Cardiac fibroblast (primary cell): ENCODE data around the gene SCAMP3.

Experiments used
- DNase-seq, 2 donors: peaks; one replicate each; pipeline versions ENCODE4 v3.0.0 to v3.0.0-alpha.2; 2010; ENCODE audit warnings: low read depth in 2 of 2
- H3K4me3 ChIP-seq, 2 donors: replicated peaks in 1 of 2; 1 replicate in 1 of 2; 2 replicates in 1 of 2; pipeline ENCODE4 v1.5.1; 2011; ENCODE audit warnings: low read depth in 2 of 2, low read length in 2 of 2, mild to moderate bottlenecking in 2 of 2, moderate library complexity in 1 of 2
- CTCF ChIP-seq: IDR thresholded peaks from one replicate; pipeline ENCODE4 v1.5.1; 2011; ENCODE audit warnings: low read depth, mild to moderate bottlenecking, low read length, inconsistent platforms

The SCAMP3 gene

GRCh38 chr1:155301342-155301841, 39.2 kb upstream of the SCAMP3 start, which contains the start of gene PKLR:
Gene PKLR (minus strand): TSS chr1:155301438. CDS start chr1:155301395, 43 bp downstream.
- TF ChIP-seq CTCF: no peak
- H3K4me3 ChIP-seq: no peak within 1 kb of the TSS
- DNase-seq: no peak

- no peak overlapping the region for H3K4me3 ChIP-seq
- no peak for TF ChIP-seq CTCF
- no peak for DNase-seq
Measured at GRCh38 chr1:155300553-155301329, 38.6 kb upstream of the SCAMP3 start.

- no peak for TF ChIP-seq CTCF
- no peak overlapping the region for H3K4me3 ChIP-seq
- no peak for DNase-seq
Measured at GRCh38 chr1:155300024-155300423, 37.9 kb upstream of the SCAMP3 start.

- no peak for TF ChIP-seq CTCF
- H3K4me3 ChIP-seq: no peak overlapping the region
- no peak for DNase-seq
Measured at GRCh38 chr1:155297384-155297783, 35.2 kb upstream of the SCAMP3 start.

GRCh38 chr1:155296661-155297060, 34.5 kb upstream of the SCAMP3 start:
- no peak for DNase-seq
- H3K4me3 ChIP-seq: no peak overlapping the region
- no peak for TF ChIP-seq CTCF

- TF ChIP-seq CTCF: no peak
- DNase-seq: no peak
- H3K4me3 ChIP-seq: no peak overlapping the region
Measured at GRCh38 chr1:155295942-155296267, 33.7 kb upstream of the SCAMP3 start.
